Endothelial cell of umbilical vein (primary cell): ENCODE data around the gene R3HDM2. TPM values are rescaled to one million over a fixed set of nuclear protein-coding genes. Genes with fewer than 3 reads are reported as not detected.

ENCODE experiments used
- BruUV-seq: library from RNA; stranded (reverse); fragments of 400-500 nt; replicated peaks from 2 replicates; lab custom pipeline; 2021; lab: Mats Ljungman, UMichigan
- CTCF ChIA-PET: fragments of 300-600, 350-600 bp; sonication (Branson Sonifier 250); formaldehyde crosslinking; loops from one replicate; lab custom pipeline; 2021; ENCODE audit warnings: antibody characterized with exemption, inconsistent platforms; lab: Charles Lee
- POLR2A ChIA-PET: fragments of 300-600, 350-600 bp; sonication (Branson Sonifier 250); formaldehyde crosslinking; loops from one replicate; lab custom pipeline; 2021; ENCODE audit warnings: antibody characterized with exemption, inconsistent platforms; lab: Charles Lee
- DNase-seq: peaks from one replicate; pipeline ENCODE4 v3.0.0-alpha.2; 2011; ENCODE audit warnings: low read depth, low spot score
- FAIRE-seq: peaks from 2 replicates; lab custom pipeline; 2011; peaks lifted over from hg19 to GRCh38; lab: Jason Lieb, UNC
- H2AFZ ChIP-seq: 2 replicates; pipeline ENCODE4 v1.6.0; 2012; ENCODE audit warnings: low read depth, low read length, control low read depth, inconsistent platforms
- H3K27ac ChIP-seq: 2 replicates; pipeline ENCODE4 v1.5.1; 2011; ENCODE audit warnings: low read depth, mild to moderate bottlenecking, control low read depth, low read length, moderate library complexity; ENCODE audit not compliant: insufficient read depth
- H3K27me3 ChIP-seq, 2 experiments: 2 replicates each; pipeline versions ENCODE4 v1.6.0 to v1.6.1; 2011; ENCODE audit warnings: low read length in 2 of 2, mixed read lengths in 1 of 2; ENCODE audit not compliant: control insufficient read depth in 2 of 2, insufficient read depth in 2 of 2
- H3K36me3 ChIP-seq, 2 experiments: 2 replicates in 1 of 2; 3 replicates in 1 of 2; pipeline ENCODE4 v1.5.1; 2011; ENCODE audit warnings: low read length in 2 of 2, mild to moderate bottlenecking in 1 of 2, moderate library complexity in 1 of 2; ENCODE audit not compliant: control insufficient read depth in 2 of 2, insufficient read depth in 2 of 2; ENCODE audit errors: extremely low read depth in 1 of 2
- H3K4me1 ChIP-seq: 3 replicates; pipeline ENCODE4 v1.5.1; 2011; ENCODE audit warnings: mild to moderate bottlenecking, low read length; ENCODE audit not compliant: control insufficient read depth, insufficient read depth; ENCODE audit errors: extremely low read depth
- H3K4me2 ChIP-seq: 2 replicates; pipeline ENCODE4 v1.6.1; 2011; ENCODE audit warnings: low read length, control low read depth, mixed read lengths; ENCODE audit not compliant: insufficient read depth
- H3K4me3 ChIP-seq, 3 experiments: fragments of 200-600 bp in 1 of 3; sonication (generic), shearing (Covaris generic) in 1 of 3; replicated peaks in 1 of 3; 2 replicates each; pipeline ENCODE4 v1.5.1; 2011 to 2016; ENCODE audit warnings: control low read depth in 3 of 3, low read length in 3 of 3, mild to moderate bottlenecking in 2 of 3, inconsistent platforms in 1 of 3, low read depth in 1 of 3, moderate library complexity in 1 of 3; ENCODE audit not compliant: insufficient read depth in 1 of 3
- H3K79me2 ChIP-seq: 2 replicates; pipeline ENCODE4 v1.6.0; 2012; ENCODE audit warnings: low read length, inconsistent platforms; ENCODE audit not compliant: control insufficient read depth, insufficient read depth
- H3K9ac ChIP-seq: replicated peaks from 2 replicates; pipeline ENCODE3; 2011; ENCODE audit warnings: low read length, control low read depth; ENCODE audit not compliant: insufficient read depth; ENCODE audit errors: extremely low read depth
- H3K9me1 ChIP-seq: replicated peaks from 3 replicates; pipeline ENCODE4 v1.6.0; 2011; ENCODE audit warnings: mild to moderate bottlenecking, low read length; ENCODE audit not compliant: control insufficient read depth, insufficient read depth; ENCODE audit errors: extremely low read depth
- H3K9me3 ChIP-seq: replicated peaks from 2 replicates; pipeline ENCODE4 v1.5.1; 2012; ENCODE audit warnings: low read length, inconsistent platforms; ENCODE audit not compliant: control insufficient read depth, insufficient read depth
- H4K20me1 ChIP-seq: replicated peaks from 2 replicates; pipeline ENCODE3; 2011; ENCODE audit warnings: mild to moderate bottlenecking, low read length; ENCODE audit not compliant: control insufficient read depth, insufficient read depth; ENCODE audit errors: extremely low read depth
- EZH2 ChIP-seq: IDR thresholded peaks from 2 replicates; pipeline ENCODE4 v1.6.1; 2012; ENCODE audit warnings: borderline replicate concordance, low read depth, mild to moderate bottlenecking, moderate library complexity, low read length, inconsistent platforms; ENCODE audit not compliant: severe bottlenecking
- FOS ChIP-seq: IDR thresholded peaks from 2 replicates; pipeline ENCODE4 v1.6.1; 2011; ENCODE audit warnings: mild to moderate bottlenecking, low read length, moderate library complexity, borderline replicate concordance; ENCODE audit not compliant: insufficient read depth
- GATA2 ChIP-seq: IDR thresholded peaks from 2 replicates; pipeline ENCODE4 v1.7.0; 2011; ENCODE audit warnings: low read depth, mild to moderate bottlenecking, moderate library complexity, mixed read lengths, low read length; ENCODE audit not compliant: insufficient read length, insufficient read depth
- MYC ChIP-seq: IDR thresholded peaks from one replicate; pipeline ENCODE4 v1.6.1; 2011; ENCODE audit warnings: mild to moderate bottlenecking, low read depth, low read length
- POLR2A ChIP-seq: IDR thresholded peaks from 2 replicates; pipeline ENCODE4 v1.6.1; 2012; ENCODE audit warnings: low read depth, mild to moderate bottlenecking, control low read depth, low read length
- POLR2AphosphoS5 ChIP-seq: IDR thresholded peaks from 2 replicates; pipeline ENCODE4 v1.6.1; 2012; ENCODE audit warnings: low read depth, mild to moderate bottlenecking, control low read depth, low read length, moderate library complexity; ENCODE audit not compliant: insufficient read depth
- dilution Hi-C: fragments of 300-500 bp; cut with MboI; formaldehyde crosslinking; loops from one replicate; pipeline ENCODE4 v1.15.0; 2019; ENCODE audit warnings: low sequenced_read_pairs; ENCODE audit not compliant: extremely low pct_ligation_motif_present
- intact Hi-C: fragments of 100-400 bp; cut with micrococcal nuclease; formaldehyde crosslinking; loops from one replicate; pipeline ENCODE4 v1.10.0; 2022
- polyA plus RNA-seq, 4 experiments: library from polyadenylated mRNA; depleted of rRNA in 3 of 4; stranded (reverse) in 3 of 4; unstranded in 1 of 4; fragments of >200 nt; gene quantifications; 2 replicates each; pipeline versions ENCODE4 v1.2.1 to v1.2.3, GENCODE V29; 2011 to 2012; ENCODE audit warnings: missing spikeins in 1 of 4
- total RNA-seq: library from RNA; stranded (reverse); gene quantifications from 2 replicates; pipeline ENCODE4 v1.2.3, GENCODE V29; 2021
- TF ChIP-seq, protein P1 (sequence below), 2 donors: IDR thresholded peaks; 1 replicate in 1 of 2; 2 replicates in 1 of 2; pipeline ENCODE4 v1.5.1; 2011; ENCODE audit warnings: low read length in 2 of 2, mild to moderate bottlenecking in 2 of 2, moderate library complexity in 2 of 2, control low read depth in 1 of 2, inconsistent platforms in 1 of 2, low read depth in 1 of 2; ENCODE audit not compliant: insufficient read depth in 1 of 2; ENCODE audit errors: extremely low read depth in 1 of 2
- TF ChIP-seq, protein P2 (sequence below): IDR thresholded peaks from 2 replicates; pipeline ENCODE4 v1.6.1; 2011; ENCODE audit not compliant: insufficient read depth, insufficient read length

Gene R3HDM2
- total and polyA plus RNA-seq, 2 donors (not counting 3 experiments of a cell fraction or from before 2014, with no cell fraction given), result 26.1 to 31.3 TPM

DNA sequence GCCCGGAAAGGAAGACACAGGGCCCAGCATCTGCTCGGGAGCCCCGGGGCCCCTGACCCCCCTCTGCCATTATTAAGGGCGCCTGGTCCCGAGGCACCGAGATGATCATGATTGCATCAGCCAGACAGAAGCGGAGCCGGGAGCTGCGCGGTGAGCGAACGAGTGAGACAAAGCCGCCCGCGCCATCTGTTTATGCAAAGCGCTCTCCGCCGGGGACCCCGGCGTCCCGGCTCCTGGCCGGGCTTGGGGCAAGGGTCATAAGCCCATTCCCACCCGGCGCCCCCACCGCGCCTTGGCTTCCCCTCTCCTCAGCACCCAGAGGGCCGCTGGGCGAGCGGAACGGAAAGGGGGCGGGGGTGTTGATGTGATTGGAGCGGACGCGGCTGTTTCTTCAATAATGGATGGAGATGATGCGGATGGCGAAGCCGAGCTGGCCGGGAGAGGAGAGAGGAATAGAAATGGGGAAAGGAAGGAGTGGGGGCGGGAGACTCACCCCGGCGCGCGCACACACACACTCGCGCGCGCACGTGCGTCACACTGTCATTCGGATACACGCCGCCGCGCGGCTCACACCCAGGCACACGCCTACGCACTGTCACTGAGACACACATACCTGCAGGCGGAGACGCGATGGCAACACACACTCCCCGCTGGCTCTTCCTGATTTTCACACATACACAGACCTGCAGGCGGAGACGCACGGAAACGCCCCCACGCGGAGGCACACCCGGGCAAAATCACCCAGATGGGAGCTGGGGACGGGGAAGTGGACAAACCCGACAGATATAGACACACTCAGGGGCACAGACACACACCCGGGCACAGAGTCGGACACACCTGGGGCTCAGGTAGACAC lies 190.5 kb downstream of the R3HDM2 start:
- Histone ChIP-seq H3K79me2 (no peaks in the 10 kb centered on the region), H3K27ac (no peak overlapping the region), H3K4me2 (peak overlapping the region; percentile 72), H3K4me3 (peak overlapping the region; percentile 30 to 53 (median 40)), H3K27me3 (peaks cover 58% of the 10 kb centered on the region in 2 experiments), H2AFZ (peak overlapping the region; percentile 41), H3K4me1 (peaks cover 28% of the 10 kb centered on the region), H3K36me3 (no peaks in the 10 kb centered on the region), H3K9me1 (no peaks in the 10 kb centered on the region), H4K20me1 (no peaks in the 10 kb centered on the region), H3K9ac (no peak overlapping the region), H3K9me3 (no peaks in the 10 kb centered on the region)
- BruUV-seq, result no TSS peak
- ChIA-PET POLR2A (interaction anchor here (1.1 kb wide), 1 partner anchor 11 kb away, joined by 3 read pairs; the partner anchor contains the start of gene SHMT2), CTCF (interaction anchor here (0.9 to 10.7 kb wide), 8 partner anchors 10 to 239 kb away, joined by 3 to 214 read pairs (median 36); partner anchors contain the start of genes NXPH4, SHMT2 and STAC3)
- dilution Hi-C loops, result no loop called here
- DNase-seq (no peak), FAIRE-seq (no peak)
- intact Hi-C loops, result loop anchor here (5.0 kb wide), 2 partner anchors 113 to 128 kb away; partner anchors contain the start of genes LRP1 and STAT6
- TF ChIP-seq FOS (no peak), MYC (no peak), POLR2A (no peak), GATA2 (no peak), POLR2AphosphoS5 (no peak), EZH2 (no peak)
- TF ChIP-seq, protein P1, sequence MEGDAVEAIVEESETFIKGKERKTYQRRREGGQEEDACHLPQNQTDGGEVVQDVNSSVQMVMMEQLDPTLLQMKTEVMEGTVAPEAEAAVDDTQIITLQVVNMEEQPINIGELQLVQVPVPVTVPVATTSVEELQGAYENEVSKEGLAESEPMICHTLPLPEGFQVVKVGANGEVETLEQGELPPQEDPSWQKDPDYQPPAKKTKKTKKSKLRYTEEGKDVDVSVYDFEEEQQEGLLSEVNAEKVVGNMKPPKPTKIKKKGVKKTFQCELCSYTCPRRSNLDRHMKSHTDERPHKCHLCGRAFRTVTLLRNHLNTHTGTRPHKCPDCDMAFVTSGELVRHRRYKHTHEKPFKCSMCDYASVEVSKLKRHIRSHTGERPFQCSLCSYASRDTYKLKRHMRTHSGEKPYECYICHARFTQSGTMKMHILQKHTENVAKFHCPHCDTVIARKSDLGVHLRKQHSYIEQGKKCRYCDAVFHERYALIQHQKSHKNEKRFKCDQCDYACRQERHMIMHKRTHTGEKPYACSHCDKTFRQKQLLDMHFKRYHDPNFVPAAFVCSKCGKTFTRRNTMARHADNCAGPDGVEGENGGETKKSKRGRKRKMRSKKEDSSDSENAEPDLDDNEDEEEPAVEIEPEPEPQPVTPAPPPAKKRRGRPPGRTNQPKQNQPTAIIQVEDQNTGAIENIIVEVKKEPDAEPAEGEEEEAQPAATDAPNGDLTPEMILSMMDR (IDR thresholded peaks at IDR 0.05; ENCODE audit: extremely low read depth in 1 of 2, insufficient read depth in 1 of 2, low read depth in 1 of 2, low read length in 2 of 2), result no peak
- TF ChIP-seq, protein P2, sequence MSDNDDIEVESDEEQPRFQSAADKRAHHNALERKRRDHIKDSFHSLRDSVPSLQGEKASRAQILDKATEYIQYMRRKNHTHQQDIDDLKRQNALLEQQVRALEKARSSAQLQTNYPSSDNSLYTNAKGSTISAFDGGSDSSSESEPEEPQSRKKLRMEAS, result no peak
